GM18508 (cell line): Measurements from ENCODE around the gene OSTF1.

Experiments used
- ATAC-seq: cut with Tn5 transposase; IDR thresholded peaks from one replicate; pipeline ENCODE4 v1.9.1; 2021; ENCODE audit warnings: moderate number of reproducible peaks; ENCODE audit not compliant: insufficient read depth, unreplicated experiment

Gene OSTF1

GRCh38 chr9:75087824-75088645, at the start of gene OSTF1, which contains the start of gene NMRK1:
TSS of gene OSTF1 (plus strand) at chr9:75088514. CDS start at chr9:75088693, 179 bp downstream.
TSS of gene NMRK1 (minus strand) at chr9:75088155. CDS start at chr9:75083115, 5,040 bp downstream.
- peak; percentile 62 for ATAC-seq

GRCh38 chr9:75039009-75039408, 49.3 kb upstream of the OSTF1 start:
- no peak for ATAC-seq

- ATAC-seq: no peak
Observed at GRCh38 chr9:75039801-75040200, 48.5 kb upstream of the OSTF1 start.

- ATAC-seq: no peak
Observed at GRCh38 chr9:75041041-75041440, 47.3 kb upstream of the OSTF1 start.

GRCh38 chr9:75046725-75047345, 41.5 kb upstream of the OSTF1 start:
- no peak for ATAC-seq

- no peak for ATAC-seq
Observed at GRCh38 chr9:75047506-75047905, 40.8 kb upstream of the OSTF1 start.

GRCh38 chr9:75051285-75051684, 37.0 kb upstream of the OSTF1 start:
- ATAC-seq: no peak

GRCh38 chr9:75053869-75054268, 34.4 kb upstream of the OSTF1 start:
- peak; percentile 97 for ATAC-seq

- ATAC-seq: no peak
Observed at GRCh38 chr9:75054368-75055001, 33.8 kb upstream of the OSTF1 start.

GRCh38 chr9:75061169-75061568, 27.1 kb upstream of the OSTF1 start:
- ATAC-seq: no peak

- ATAC-seq: no peak
Observed at GRCh38 chr9:75063556-75064305, 24.6 kb upstream of the OSTF1 start.

- ATAC-seq: no peak
Observed at GRCh38 chr9:75064307-75065025, 23.8 kb upstream of the OSTF1 start.

- no peak for ATAC-seq
Observed at GRCh38 chr9:75065510-75065909, 22.8 kb upstream of the OSTF1 start.

- no peak for ATAC-seq
Observed at GRCh38 chr9:75067894-75068293, 20.4 kb upstream of the OSTF1 start.

GRCh38 chr9:75069171-75069570, 19.1 kb upstream of the OSTF1 start:
- no peak for ATAC-seq

- ATAC-seq: no peak
Observed at GRCh38 chr9:75071530-75072122, 16.7 kb upstream of the OSTF1 start.

- ATAC-seq: no peak
Observed at GRCh38 chr9:75072895-75073294, 15.4 kb upstream of the OSTF1 start.

GRCh38 chr9:75081632-75082031, 6.7 kb upstream of the OSTF1 start:
- no peak for ATAC-seq

GRCh38 chr9:75083188-75083970, 4.9 kb upstream of the OSTF1 start:
- no peak for ATAC-seq
